ENCODE results near the gene RABGAP1L. TPM values are rescaled to one million over a fixed set of nuclear protein-coding genes. Genes with fewer than 3 reads are reported as not detected.

RABGAP1L gene
- total and polyA plus RNA-seq, 2 of the 4 experiments (the other 2 are of a cell fraction) = 7.9 to 26.7 TPM

DNA sequence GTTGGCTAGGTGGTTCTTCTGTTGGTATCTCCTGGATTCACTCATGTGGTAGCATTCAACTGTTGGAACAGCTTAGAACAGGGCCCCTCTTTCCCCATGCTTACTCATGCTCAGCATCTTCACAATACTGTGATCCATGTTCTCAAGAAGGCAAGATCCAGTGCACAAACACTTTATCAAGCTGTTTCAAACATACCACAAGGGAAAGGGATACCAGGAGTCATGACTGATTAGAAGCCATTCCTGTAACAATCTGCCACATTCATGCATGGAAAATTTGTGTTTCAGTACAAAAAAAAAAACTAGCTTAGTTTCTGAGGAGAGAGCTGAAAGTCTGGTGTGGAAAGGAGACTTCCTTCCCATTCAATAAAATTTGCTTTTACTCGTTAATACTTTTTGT, 670.7 kb downstream of the RABGAP1L start:
- H3K27me3 ChIP-seq (ENCODE audit: control insufficient read depth, insufficient read depth, low read length) = no peaks in the 10 kb centered on the region
- CTCF ChIA-PET = interaction anchor here (0.6 kb wide), 2 partner anchors 34 to 68 kb away, joined by 4 to 5 read pairs; no protein-coding TSS in a partner anchor
- no peak overlapping the region for H2BK20ac ChIP-seq (ENCODE audit: low read depth, low read length)
- H3K27ac ChIP-seq (ENCODE audit: insufficient read depth, low read length) = no peak overlapping the region
- H3K9ac ChIP-seq (ENCODE audit: low read depth, low read length) = no peak overlapping the region
- no peak overlapping the region for H4K91ac ChIP-seq (ENCODE audit: insufficient read depth, low read depth, low read length)
- no peaks in the 10 kb centered on the region for H3K4me1 ChIP-seq (ENCODE audit: control insufficient read depth, insufficient read depth, low read length)
- H3K79me1 ChIP-seq (ENCODE audit: low read depth in 1 of 2, low read length in 2 of 2) = no peaks in the 10 kb centered on the region
- H2BK120ac ChIP-seq (ENCODE audit: low read depth, low read length) = no peak overlapping the region
- no peak for ATAC-seq (ENCODE audit: low read depth)
- DNase-seq = no peak
- H4K5ac ChIP-seq (ENCODE audit: low read depth, low read length) = no peak overlapping the region
- no peak overlapping the region for H3K18ac ChIP-seq (ENCODE audit: low read depth, low read length)
- in situ Hi-C loops (cut with MboI; ENCODE audit: low sequenced_read_pairs) = no loop called here
- intact Hi-C loops (cut with micrococcal nuclease) = no loop called here
- H3K14ac ChIP-seq (replicated peaks; ENCODE audit: low read depth, low read length) = no peak overlapping the region
- no peak overlapping the region for H3K23ac ChIP-seq (ENCODE audit: low read depth, low read length)
- POLR2A ChIA-PET (ENCODE audit: unreplicated experiment) = no interaction called here
- H3K4me2 ChIP-seq (ENCODE audit: low read depth, low read length) = no peak overlapping the region
- H4K20me1 ChIP-seq (ENCODE audit: insufficient read depth, low read length) = no peaks in the 10 kb centered on the region
- no TSS peak for BruUV-seq (replicated peaks)
- no peak overlapping the region for H3K4ac ChIP-seq (ENCODE audit: low read depth, low read length)
- no peak overlapping the region for H2AFZ ChIP-seq (replicated peaks; ENCODE audit: low read length, poor library complexity)
- WGBS, 2 experiments (ENCODE audit: extremely low coverage in 2 of 2, insufficient read length in 1 of 2) = no CpG with 5 or more reads among the region's 1 CpG
- H2BK5ac ChIP-seq (ENCODE audit: low read depth, low read length, poor library complexity, severe bottlenecking) = no peak overlapping the region
- H3K4me3 ChIP-seq (ENCODE audit: insufficient read depth, low read depth, low read length) = no peak overlapping the region
- no peaks in the 10 kb centered on the region for H3K9me1 ChIP-seq (ENCODE audit: insufficient read depth, low read length)
- no peaks in the 10 kb centered on the region for H3K9me3 ChIP-seq (ENCODE audit: control insufficient read depth, insufficient read depth, low read length)
- no peaks in the 10 kb centered on the region for H3K36me3 ChIP-seq (ENCODE audit: control insufficient read depth, insufficient read depth, low read length)
- dilution Hi-C loops (cut with HindIII; ENCODE audit: low sequenced_read_pairs, unreplicated experiment) = no loop called here
- H4K8ac ChIP-seq (ENCODE audit: low read depth in 2 of 2, low read length in 2 of 2) = no peak overlapping the region
- no peak overlapping the region for H3K56ac ChIP-seq (ENCODE audit: extremely low read depth, insufficient read depth, low read length)
- no peak for TF ChIP-seq SMC3 (IDR thresholded peaks at IDR 0.05; ENCODE audit: low read depth, low read length)
- no peak for TF ChIP-seq POLR2A (IDR thresholded peaks at IDR 0.05; ENCODE audit: low read depth, low read length)
- TF ChIP-seq NFE2L2 (IDR thresholded peaks at IDR 0.05; ENCODE audit: low read depth, low read length) = no peak
- no peak for TF ChIP-seq MAZ (IDR thresholded peaks at IDR 0.05; ENCODE audit: borderline replicate concordance, low read depth, low read length)
- TF ChIP-seq CHD1 (IDR thresholded peaks at IDR 0.05; ENCODE audit: low read depth, low read length) = no peak
- TF ChIP-seq MAFK (IDR thresholded peaks at IDR 0.05; ENCODE audit: low read depth, low read length) = no peak
- no peak for TF ChIP-seq CEBPB (IDR thresholded peaks at IDR 0.05; ENCODE audit: low read depth, low read length)
- TF ChIP-seq, protein P1, sequence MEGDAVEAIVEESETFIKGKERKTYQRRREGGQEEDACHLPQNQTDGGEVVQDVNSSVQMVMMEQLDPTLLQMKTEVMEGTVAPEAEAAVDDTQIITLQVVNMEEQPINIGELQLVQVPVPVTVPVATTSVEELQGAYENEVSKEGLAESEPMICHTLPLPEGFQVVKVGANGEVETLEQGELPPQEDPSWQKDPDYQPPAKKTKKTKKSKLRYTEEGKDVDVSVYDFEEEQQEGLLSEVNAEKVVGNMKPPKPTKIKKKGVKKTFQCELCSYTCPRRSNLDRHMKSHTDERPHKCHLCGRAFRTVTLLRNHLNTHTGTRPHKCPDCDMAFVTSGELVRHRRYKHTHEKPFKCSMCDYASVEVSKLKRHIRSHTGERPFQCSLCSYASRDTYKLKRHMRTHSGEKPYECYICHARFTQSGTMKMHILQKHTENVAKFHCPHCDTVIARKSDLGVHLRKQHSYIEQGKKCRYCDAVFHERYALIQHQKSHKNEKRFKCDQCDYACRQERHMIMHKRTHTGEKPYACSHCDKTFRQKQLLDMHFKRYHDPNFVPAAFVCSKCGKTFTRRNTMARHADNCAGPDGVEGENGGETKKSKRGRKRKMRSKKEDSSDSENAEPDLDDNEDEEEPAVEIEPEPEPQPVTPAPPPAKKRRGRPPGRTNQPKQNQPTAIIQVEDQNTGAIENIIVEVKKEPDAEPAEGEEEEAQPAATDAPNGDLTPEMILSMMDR (conservative IDR thresholded peaks at IDR 0.05; ENCODE audit: low read depth, low read length) = no peak
- no peak for TF ChIP-seq FOS (IDR thresholded peaks at IDR 0.05; ENCODE audit: low read depth, low read length)
- TF ChIP-seq, protein P2, sequence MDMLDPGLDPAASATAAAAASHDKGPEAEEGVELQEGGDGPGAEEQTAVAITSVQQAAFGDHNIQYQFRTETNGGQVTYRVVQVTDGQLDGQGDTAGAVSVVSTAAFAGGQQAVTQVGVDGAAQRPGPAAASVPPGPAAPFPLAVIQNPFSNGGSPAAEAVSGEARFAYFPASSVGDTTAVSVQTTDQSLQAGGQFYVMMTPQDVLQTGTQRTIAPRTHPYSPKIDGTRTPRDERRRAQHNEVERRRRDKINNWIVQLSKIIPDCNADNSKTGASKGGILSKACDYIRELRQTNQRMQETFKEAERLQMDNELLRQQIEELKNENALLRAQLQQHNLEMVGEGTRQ (IDR thresholded peaks at IDR 0.05; ENCODE audit: low read depth, low read length) = no peak
- TF ChIP-seq RCOR1 (IDR thresholded peaks at IDR 0.05; ENCODE audit: insufficient replicate concordance, low read length) = no peak
- TF ChIP-seq BHLHE40 (IDR thresholded peaks at IDR 0.05; ENCODE audit: low read depth, low read length) = no peak
- TF ChIP-seq, protein P3, sequence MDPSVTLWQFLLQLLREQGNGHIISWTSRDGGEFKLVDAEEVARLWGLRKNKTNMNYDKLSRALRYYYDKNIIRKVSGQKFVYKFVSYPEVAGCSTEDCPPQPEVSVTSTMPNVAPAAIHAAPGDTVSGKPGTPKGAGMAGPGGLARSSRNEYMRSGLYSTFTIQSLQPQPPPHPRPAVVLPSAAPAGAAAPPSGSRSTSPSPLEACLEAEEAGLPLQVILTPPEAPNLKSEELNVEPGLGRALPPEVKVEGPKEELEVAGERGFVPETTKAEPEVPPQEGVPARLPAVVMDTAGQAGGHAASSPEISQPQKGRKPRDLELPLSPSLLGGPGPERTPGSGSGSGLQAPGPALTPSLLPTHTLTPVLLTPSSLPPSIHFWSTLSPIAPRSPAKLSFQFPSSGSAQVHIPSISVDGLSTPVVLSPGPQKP (IDR thresholded peaks at IDR 0.05; ENCODE audit: borderline replicate concordance, low read depth, low read length) = no peak
- TF ChIP-seq RFX5 (IDR thresholded peaks at IDR 0.05; ENCODE audit: low read depth, low read length) = no peak
- TF ChIP-seq RAD21 (IDR thresholded peaks at IDR 0.05; ENCODE audit: low read length) = no peak
- no peak for TF ChIP-seq MXI1 (IDR thresholded peaks at IDR 0.05; ENCODE audit: borderline replicate concordance, low read depth, low read length)
- no peak overlapping the region for H2BK15ac ChIP-seq (ENCODE audit: low read depth, low read length)
- no peak overlapping the region for H2AK9ac ChIP-seq (replicated peaks; ENCODE audit: low read depth, low read length, poor library complexity)
- no peak overlapping the region for H2AK5ac ChIP-seq (ENCODE audit: low read depth, low read length)
